Endothelial cell of umbilical vein (primary cell): ENCODE measurements around the gene CDC34. TPM values are rescaled to one million over a fixed set of nuclear protein-coding genes. Genes with fewer than 3 reads are reported as not detected.

Source experiments
- BruUV-seq: library from RNA; stranded (reverse); fragments of 400-500 nt; replicated peaks from 2 replicates; lab custom pipeline; 2021; lab: Mats Ljungman, UMichigan
- CTCF ChIA-PET: fragments of 300-600, 350-600 bp; sonication (Branson Sonifier 250); formaldehyde crosslinking; loops from one replicate; lab custom pipeline; 2021; ENCODE audit warnings: antibody characterized with exemption, inconsistent platforms; lab: Charles Lee
- POLR2A ChIA-PET: fragments of 300-600, 350-600 bp; sonication (Branson Sonifier 250); formaldehyde crosslinking; loops from one replicate; lab custom pipeline; 2021; ENCODE audit warnings: antibody characterized with exemption, inconsistent platforms; lab: Charles Lee
- DNase-seq: peaks from one replicate; pipeline ENCODE4 v3.0.0-alpha.2; 2011; ENCODE audit warnings: low read depth, low spot score
- FAIRE-seq: peaks from 2 replicates; lab custom pipeline; 2011; peaks lifted over from hg19 to GRCh38; lab: Jason Lieb, UNC
- H2AFZ ChIP-seq: 2 replicates; pipeline ENCODE4 v1.6.0; 2012; ENCODE audit warnings: low read depth, low read length, control low read depth, inconsistent platforms
- H3K27ac ChIP-seq: 2 replicates; pipeline ENCODE4 v1.5.1; 2011; ENCODE audit warnings: low read depth, mild to moderate bottlenecking, control low read depth, low read length, moderate library complexity; ENCODE audit not compliant: insufficient read depth
- H3K27me3 ChIP-seq, 2 experiments: 2 replicates each; pipeline versions ENCODE4 v1.6.0 to v1.6.1; 2011; ENCODE audit warnings: low read length in 2 of 2, mixed read lengths in 1 of 2; ENCODE audit not compliant: control insufficient read depth in 2 of 2, insufficient read depth in 2 of 2
- H3K36me3 ChIP-seq, 2 experiments: 2 replicates in 1 of 2; 3 replicates in 1 of 2; pipeline ENCODE4 v1.5.1; 2011; ENCODE audit warnings: low read length in 2 of 2, mild to moderate bottlenecking in 1 of 2, moderate library complexity in 1 of 2; ENCODE audit not compliant: control insufficient read depth in 2 of 2, insufficient read depth in 2 of 2; ENCODE audit errors: extremely low read depth in 1 of 2
- H3K4me1 ChIP-seq: 3 replicates; pipeline ENCODE4 v1.5.1; 2011; ENCODE audit warnings: mild to moderate bottlenecking, low read length; ENCODE audit not compliant: control insufficient read depth, insufficient read depth; ENCODE audit errors: extremely low read depth
- H3K4me2 ChIP-seq: 2 replicates; pipeline ENCODE4 v1.6.1; 2011; ENCODE audit warnings: low read length, control low read depth, mixed read lengths; ENCODE audit not compliant: insufficient read depth
- H3K4me3 ChIP-seq, 3 experiments: fragments of 200-600 bp in 1 of 3; sonication (generic), shearing (Covaris generic) in 1 of 3; replicated peaks in 1 of 3; 2 replicates each; pipeline ENCODE4 v1.5.1; 2011 to 2016; ENCODE audit warnings: control low read depth in 3 of 3, low read length in 3 of 3, mild to moderate bottlenecking in 2 of 3, inconsistent platforms in 1 of 3, low read depth in 1 of 3, moderate library complexity in 1 of 3; ENCODE audit not compliant: insufficient read depth in 1 of 3
- H3K79me2 ChIP-seq: 2 replicates; pipeline ENCODE4 v1.6.0; 2012; ENCODE audit warnings: low read length, inconsistent platforms; ENCODE audit not compliant: control insufficient read depth, insufficient read depth
- H3K9ac ChIP-seq: replicated peaks from 2 replicates; pipeline ENCODE3; 2011; ENCODE audit warnings: low read length, control low read depth; ENCODE audit not compliant: insufficient read depth; ENCODE audit errors: extremely low read depth
- H3K9me1 ChIP-seq: replicated peaks from 3 replicates; pipeline ENCODE4 v1.6.0; 2011; ENCODE audit warnings: mild to moderate bottlenecking, low read length; ENCODE audit not compliant: control insufficient read depth, insufficient read depth; ENCODE audit errors: extremely low read depth
- H3K9me3 ChIP-seq: replicated peaks from 2 replicates; pipeline ENCODE4 v1.5.1; 2012; ENCODE audit warnings: low read length, inconsistent platforms; ENCODE audit not compliant: control insufficient read depth, insufficient read depth
- H4K20me1 ChIP-seq: replicated peaks from 2 replicates; pipeline ENCODE3; 2011; ENCODE audit warnings: mild to moderate bottlenecking, low read length; ENCODE audit not compliant: control insufficient read depth, insufficient read depth; ENCODE audit errors: extremely low read depth
- CTCF ChIP-seq, 2 donors: IDR thresholded peaks; 1 replicate in 1 of 2; 2 replicates in 1 of 2; pipeline ENCODE4 v1.5.1; 2011; ENCODE audit warnings: low read length in 2 of 2, mild to moderate bottlenecking in 2 of 2, moderate library complexity in 2 of 2, control low read depth in 1 of 2, inconsistent platforms in 1 of 2, low read depth in 1 of 2; ENCODE audit not compliant: insufficient read depth in 1 of 2; ENCODE audit errors: extremely low read depth in 1 of 2
- EZH2 ChIP-seq: IDR thresholded peaks from 2 replicates; pipeline ENCODE4 v1.6.1; 2012; ENCODE audit warnings: borderline replicate concordance, low read depth, mild to moderate bottlenecking, moderate library complexity, low read length, inconsistent platforms; ENCODE audit not compliant: severe bottlenecking
- FOS ChIP-seq: IDR thresholded peaks from 2 replicates; pipeline ENCODE4 v1.6.1; 2011; ENCODE audit warnings: mild to moderate bottlenecking, low read length, moderate library complexity, borderline replicate concordance; ENCODE audit not compliant: insufficient read depth
- GATA2 ChIP-seq: IDR thresholded peaks from 2 replicates; pipeline ENCODE4 v1.7.0; 2011; ENCODE audit warnings: low read depth, mild to moderate bottlenecking, moderate library complexity, mixed read lengths, low read length; ENCODE audit not compliant: insufficient read length, insufficient read depth
- JUN ChIP-seq: IDR thresholded peaks from 2 replicates; pipeline ENCODE4 v1.6.1; 2011; ENCODE audit warnings: borderline replicate concordance, low read depth; ENCODE audit not compliant: insufficient read length, insufficient read depth
- MYC ChIP-seq: IDR thresholded peaks from one replicate; pipeline ENCODE4 v1.6.1; 2011; ENCODE audit warnings: mild to moderate bottlenecking, low read depth, low read length
- POLR2AphosphoS5 ChIP-seq: IDR thresholded peaks from 2 replicates; pipeline ENCODE4 v1.6.1; 2012; ENCODE audit warnings: low read depth, mild to moderate bottlenecking, control low read depth, low read length, moderate library complexity; ENCODE audit not compliant: insufficient read depth
- dilution Hi-C: fragments of 300-500 bp; cut with MboI; formaldehyde crosslinking; loops from one replicate; pipeline ENCODE4 v1.15.0; 2019; ENCODE audit warnings: low sequenced_read_pairs; ENCODE audit not compliant: extremely low pct_ligation_motif_present
- intact Hi-C: fragments of 100-400 bp; cut with micrococcal nuclease; formaldehyde crosslinking; loops from one replicate; pipeline ENCODE4 v1.10.0; 2022
- polyA plus RNA-seq, 4 experiments: library from polyadenylated mRNA; depleted of rRNA in 3 of 4; stranded (reverse) in 3 of 4; unstranded in 1 of 4; fragments of >200 nt; gene quantifications; 2 replicates each; pipeline versions ENCODE4 v1.2.1 to v1.2.3, GENCODE V29; 2011 to 2012; ENCODE audit warnings: missing spikeins in 1 of 4
- total RNA-seq: library from RNA; stranded (reverse); gene quantifications from 2 replicates; pipeline ENCODE4 v1.2.3, GENCODE V29; 2021
- TF ChIP-seq, protein P1 (sequence below): IDR thresholded peaks from 2 replicates; pipeline ENCODE4 v1.6.1; 2011; ENCODE audit not compliant: insufficient read depth, insufficient read length

The CDC34 gene
- total and polyA plus RNA-seq, 2 donors (not counting 3 experiments of a cell fraction or from before 2014, with no cell fraction given): 90.4 to 92.9 TPM

GRCh38 chr19:588093-588740 is 56.7 kb downstream of the CDC34 start:
- peak; percentile 59 for DNase-seq
- Histone ChIP-seq H3K4me1 (no peaks in the 10 kb centered on the region), H3K79me2 (no peaks in the 10 kb centered on the region), H3K9me1 (no peaks in the 10 kb centered on the region), H3K27me3 (peaks cover 10 to 13% of the 10 kb centered on the region in 2 experiments), H3K9ac (no peak overlapping the region), H2AFZ (no peak overlapping the region), H3K4me3 (no peak overlapping the region), H3K4me2 (no peak overlapping the region), H4K20me1 (no peaks in the 10 kb centered on the region), H3K9me3 (no peaks in the 10 kb centered on the region), H3K27ac (no peak overlapping the region), H3K36me3 (peaks cover 0 to 3% of the 10 kb centered on the region in 2 experiments)
- FAIRE-seq: peak; percentile 81
- dilution Hi-C loops: no loop called here
- TF ChIP-seq CTCF (IDR thresholded peaks at IDR 0.05; ENCODE audit: extremely low read depth in 1 of 2, insufficient read depth in 1 of 2, low read depth in 1 of 2, low read length in 2 of 2) (peak; percentile 62 to 78), JUN (no peak), EZH2 (no peak), GATA2 (no peak), MYC (no peak), FOS (no peak), POLR2AphosphoS5 (no peak)
- TF ChIP-seq, protein P1, sequence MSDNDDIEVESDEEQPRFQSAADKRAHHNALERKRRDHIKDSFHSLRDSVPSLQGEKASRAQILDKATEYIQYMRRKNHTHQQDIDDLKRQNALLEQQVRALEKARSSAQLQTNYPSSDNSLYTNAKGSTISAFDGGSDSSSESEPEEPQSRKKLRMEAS: no peak
- no TSS peak for BruUV-seq
- CTCF ChIA-PET: interaction anchor here (0.8 to 1.0 kb wide), 2 partner anchors 12 to 146 kb away, joined by 3 to 4 read pairs; no protein-coding TSS in a partner anchor
- intact Hi-C loops: loop anchor here (2.0 kb wide), 2 partner anchors 15 to 45 kb away; partner anchors contain the start of genes BSG and POLRMT
- POLR2A ChIA-PET: no interaction called here
